GM23338 (cell line): Measurements from ENCODE around the gene AGBL4.

Source experiments
- CREB1 ChIP-seq: fragments of 250-450 bp; sonication (Bioruptor Pico); IDR thresholded peaks from 2 replicates; pipeline ENCODE4 v1.5.0; 2020; ENCODE audit warnings: low read depth, mild to moderate bottlenecking, moderate library complexity
- EZH2 ChIP-seq: fragments of 200-600 bp; sonication (generic); IDR thresholded peaks from one replicate; pipeline ENCODE4 v1.8.0; 2017; ENCODE audit warnings: antibody characterized with exemption, mild to moderate bottlenecking, low read depth; ENCODE audit not compliant: unreplicated experiment
- EZH2phosphoT487 ChIP-seq: fragments of 200-600 bp; sonication (generic); IDR thresholded peaks from one replicate; pipeline ENCODE4 v1.8.1; 2018; ENCODE audit warnings: antibody characterized with exemption; ENCODE audit not compliant: unreplicated experiment
- JUNB ChIP-seq: IDR thresholded peaks from one replicate; pipeline ENCODE4 v1.6.1; 2016; ENCODE audit warnings: antibody characterized with exemption; ENCODE audit not compliant: unreplicated experiment
- POLR2AphosphoS5 ChIP-seq: IDR thresholded peaks from 2 replicates; pipeline ENCODE4 v1.6.1; 2016; ENCODE audit warnings: antibody characterized with exemption, low read depth
- STAT1 ChIP-seq: IDR thresholded peaks from one replicate; pipeline ENCODE4 v1.6.1; 2016; ENCODE audit warnings: antibody characterized with exemption; ENCODE audit not compliant: unreplicated experiment
- ZNF114 ChIP-seq: fragments of 250-450 bp; sonication (Bioruptor Pico); IDR thresholded peaks from 2 replicates; pipeline ENCODE4 v1.5.0; 2020; ENCODE audit warnings: mild to moderate bottlenecking, moderate library complexity
- ZNF331 ChIP-seq: fragments of 250-450 bp; sonication (Bioruptor Pico); IDR thresholded peaks from 2 replicates; pipeline ENCODE4 v1.5.0; 2020; ENCODE audit warnings: low read depth, mild to moderate bottlenecking, moderate library complexity
- TF ChIP-seq, protein P1 (sequence below): fragments of 250-450 bp; sonication (Bioruptor Pico); IDR thresholded peaks from 2 replicates; pipeline ENCODE4 v1.5.0; 2020; ENCODE audit warnings: mild to moderate bottlenecking, moderate library complexity
- TF ChIP-seq, protein P2 (sequence below), 2 experiments: fragments of 200-600 bp in 1 of 2; sonication (generic) in 1 of 2; conservative IDR thresholded peaks; 2 replicates each; pipeline versions ENCODE4 v1.5.1 to v1.6.1; 2016 to 2017; ENCODE audit warnings: antibody characterized with exemption in 2 of 2, low read depth in 2 of 2, mild to moderate bottlenecking in 2 of 2, moderate library complexity in 1 of 2
- TF ChIP-seq, protein P3 (sequence below): IDR thresholded peaks from one replicate; pipeline ENCODE4 v1.6.1; 2018; ENCODE audit warnings: antibody characterized with exemption; ENCODE audit not compliant: unreplicated experiment
- TF ChIP-seq, protein P4 (sequence below): IDR thresholded peaks from 2 replicates; pipeline ENCODE4 v1.6.1; 2016; ENCODE audit warnings: antibody characterized with exemption

DNA sequence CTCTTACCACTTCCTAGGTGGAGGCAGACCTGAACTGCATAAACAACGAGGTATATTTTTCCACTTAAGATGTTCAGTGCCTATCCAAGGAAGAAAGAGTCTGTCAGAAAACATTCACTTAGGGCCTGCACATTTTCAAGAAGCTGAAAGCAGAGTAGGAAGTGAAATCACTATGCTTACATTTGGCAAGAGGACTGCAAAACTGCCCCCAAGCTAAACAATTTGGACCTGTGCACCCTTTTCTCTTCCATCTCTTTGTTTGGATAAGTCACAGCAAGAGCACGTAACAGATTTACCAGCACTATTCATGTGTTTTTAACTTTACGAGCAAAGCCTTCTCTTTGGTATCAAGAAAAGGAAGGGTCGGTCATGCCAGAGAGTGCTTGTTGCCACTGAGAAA lies 1233.9 kb downstream of the AGBL4 start:
- TF ChIP-seq, protein P1, sequence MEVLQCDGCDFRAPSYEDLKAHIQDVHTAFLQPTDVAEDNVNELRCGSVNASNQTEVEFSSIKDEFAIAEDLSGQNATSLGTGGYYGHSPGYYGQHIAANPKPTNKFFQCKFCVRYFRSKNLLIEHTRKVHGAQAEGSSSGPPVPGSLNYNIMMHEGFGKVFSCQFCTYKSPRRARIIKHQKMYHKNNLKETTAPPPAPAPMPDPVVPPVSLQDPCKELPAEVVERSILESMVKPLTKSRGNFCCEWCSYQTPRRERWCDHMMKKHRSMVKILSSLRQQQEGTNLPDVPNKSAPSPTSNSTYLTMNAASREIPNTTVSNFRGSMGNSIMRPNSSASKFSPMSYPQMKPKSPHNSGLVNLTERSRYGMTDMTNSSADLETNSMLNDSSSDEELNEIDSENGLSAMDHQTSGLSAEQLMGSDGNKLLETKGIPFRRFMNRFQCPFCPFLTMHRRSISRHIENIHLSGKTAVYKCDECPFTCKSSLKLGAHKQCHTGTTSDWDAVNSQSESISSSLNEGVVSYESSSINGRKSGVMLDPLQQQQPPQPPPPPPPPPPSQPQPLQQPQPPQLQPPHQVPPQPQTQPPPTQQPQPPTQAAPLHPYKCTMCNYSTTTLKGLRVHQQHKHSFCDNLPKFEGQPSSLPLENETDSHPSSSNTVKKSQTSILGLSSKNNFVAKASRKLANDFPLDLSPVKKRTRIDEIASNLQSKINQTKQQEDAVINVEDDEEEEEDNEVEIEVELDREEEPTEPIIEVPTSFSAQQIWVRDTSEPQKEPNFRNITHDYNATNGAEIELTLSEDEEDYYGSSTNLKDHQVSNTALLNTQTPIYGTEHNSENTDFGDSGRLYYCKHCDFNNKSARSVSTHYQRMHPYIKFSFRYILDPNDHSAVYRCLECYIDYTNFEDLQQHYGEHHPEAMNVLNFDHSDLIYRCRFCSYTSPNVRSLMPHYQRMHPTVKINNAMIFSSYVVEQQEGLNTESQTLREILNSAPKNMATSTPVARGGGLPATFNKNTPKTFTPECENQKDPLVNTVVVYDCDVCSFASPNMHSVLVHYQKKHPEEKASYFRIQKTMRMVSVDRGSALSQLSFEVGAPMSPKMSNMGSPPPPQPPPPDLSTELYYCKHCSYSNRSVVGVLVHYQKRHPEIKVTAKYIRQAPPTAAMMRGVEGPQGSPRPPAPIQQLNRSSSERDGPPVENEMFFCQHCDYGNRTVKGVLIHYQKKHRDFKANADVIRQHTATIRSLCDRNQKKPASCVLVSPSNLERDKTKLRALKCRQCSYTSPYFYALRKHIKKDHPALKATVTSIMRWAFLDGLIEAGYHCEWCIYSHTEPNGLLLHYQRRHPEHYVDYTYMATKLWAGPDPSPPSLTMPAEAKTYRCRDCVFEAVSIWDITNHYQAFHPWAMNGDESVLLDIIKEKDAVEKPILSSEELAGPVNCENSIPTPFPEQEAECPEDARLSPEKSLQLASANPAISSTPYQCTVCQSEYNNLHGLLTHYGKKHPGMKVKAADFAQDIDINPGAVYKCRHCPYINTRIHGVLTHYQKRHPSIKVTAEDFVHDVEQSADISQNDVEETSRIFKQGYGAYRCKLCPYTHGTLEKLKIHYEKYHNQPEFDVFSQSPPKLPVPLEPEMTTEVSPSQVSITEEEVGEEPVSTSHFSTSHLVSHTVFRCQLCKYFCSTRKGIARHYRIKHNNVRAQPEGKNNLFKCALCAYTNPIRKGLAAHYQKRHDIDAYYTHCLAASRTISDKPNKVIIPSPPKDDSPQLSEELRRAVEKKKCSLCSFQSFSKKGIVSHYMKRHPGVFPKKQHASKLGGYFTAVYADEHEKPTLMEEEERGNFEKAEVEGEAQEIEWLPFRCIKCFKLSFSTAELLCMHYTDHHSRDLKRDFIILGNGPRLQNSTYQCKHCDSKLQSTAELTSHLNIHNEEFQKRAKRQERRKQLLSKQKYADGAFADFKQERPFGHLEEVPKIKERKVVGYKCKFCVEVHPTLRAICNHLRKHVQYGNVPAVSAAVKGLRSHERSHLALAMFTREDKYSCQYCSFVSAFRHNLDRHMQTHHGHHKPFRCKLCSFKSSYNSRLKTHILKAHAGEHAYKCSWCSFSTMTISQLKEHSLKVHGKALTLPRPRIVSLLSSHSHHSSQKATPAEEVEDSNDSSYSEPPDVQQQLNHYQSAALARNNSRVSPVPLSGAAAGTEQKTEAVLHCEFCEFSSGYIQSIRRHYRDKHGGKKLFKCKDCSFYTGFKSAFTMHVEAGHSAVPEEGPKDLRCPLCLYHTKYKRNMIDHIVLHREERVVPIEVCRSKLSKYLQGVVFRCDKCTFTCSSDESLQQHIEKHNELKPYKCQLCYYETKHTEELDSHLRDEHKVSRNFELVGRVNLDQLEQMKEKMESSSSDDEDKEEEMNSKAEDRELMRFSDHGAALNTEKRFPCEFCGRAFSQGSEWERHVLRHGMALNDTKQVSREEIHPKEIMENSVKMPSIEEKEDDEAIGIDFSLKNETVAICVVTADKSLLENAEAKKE (CRISPR knock-in tag), result no peak
- TF ChIP-seq, protein P2, sequence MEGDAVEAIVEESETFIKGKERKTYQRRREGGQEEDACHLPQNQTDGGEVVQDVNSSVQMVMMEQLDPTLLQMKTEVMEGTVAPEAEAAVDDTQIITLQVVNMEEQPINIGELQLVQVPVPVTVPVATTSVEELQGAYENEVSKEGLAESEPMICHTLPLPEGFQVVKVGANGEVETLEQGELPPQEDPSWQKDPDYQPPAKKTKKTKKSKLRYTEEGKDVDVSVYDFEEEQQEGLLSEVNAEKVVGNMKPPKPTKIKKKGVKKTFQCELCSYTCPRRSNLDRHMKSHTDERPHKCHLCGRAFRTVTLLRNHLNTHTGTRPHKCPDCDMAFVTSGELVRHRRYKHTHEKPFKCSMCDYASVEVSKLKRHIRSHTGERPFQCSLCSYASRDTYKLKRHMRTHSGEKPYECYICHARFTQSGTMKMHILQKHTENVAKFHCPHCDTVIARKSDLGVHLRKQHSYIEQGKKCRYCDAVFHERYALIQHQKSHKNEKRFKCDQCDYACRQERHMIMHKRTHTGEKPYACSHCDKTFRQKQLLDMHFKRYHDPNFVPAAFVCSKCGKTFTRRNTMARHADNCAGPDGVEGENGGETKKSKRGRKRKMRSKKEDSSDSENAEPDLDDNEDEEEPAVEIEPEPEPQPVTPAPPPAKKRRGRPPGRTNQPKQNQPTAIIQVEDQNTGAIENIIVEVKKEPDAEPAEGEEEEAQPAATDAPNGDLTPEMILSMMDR (conservative IDR thresholded peaks at IDR 0.05; ENCODE audit: low read depth in 2 of 2), result no peak
- TF ChIP-seq, protein P3, sequence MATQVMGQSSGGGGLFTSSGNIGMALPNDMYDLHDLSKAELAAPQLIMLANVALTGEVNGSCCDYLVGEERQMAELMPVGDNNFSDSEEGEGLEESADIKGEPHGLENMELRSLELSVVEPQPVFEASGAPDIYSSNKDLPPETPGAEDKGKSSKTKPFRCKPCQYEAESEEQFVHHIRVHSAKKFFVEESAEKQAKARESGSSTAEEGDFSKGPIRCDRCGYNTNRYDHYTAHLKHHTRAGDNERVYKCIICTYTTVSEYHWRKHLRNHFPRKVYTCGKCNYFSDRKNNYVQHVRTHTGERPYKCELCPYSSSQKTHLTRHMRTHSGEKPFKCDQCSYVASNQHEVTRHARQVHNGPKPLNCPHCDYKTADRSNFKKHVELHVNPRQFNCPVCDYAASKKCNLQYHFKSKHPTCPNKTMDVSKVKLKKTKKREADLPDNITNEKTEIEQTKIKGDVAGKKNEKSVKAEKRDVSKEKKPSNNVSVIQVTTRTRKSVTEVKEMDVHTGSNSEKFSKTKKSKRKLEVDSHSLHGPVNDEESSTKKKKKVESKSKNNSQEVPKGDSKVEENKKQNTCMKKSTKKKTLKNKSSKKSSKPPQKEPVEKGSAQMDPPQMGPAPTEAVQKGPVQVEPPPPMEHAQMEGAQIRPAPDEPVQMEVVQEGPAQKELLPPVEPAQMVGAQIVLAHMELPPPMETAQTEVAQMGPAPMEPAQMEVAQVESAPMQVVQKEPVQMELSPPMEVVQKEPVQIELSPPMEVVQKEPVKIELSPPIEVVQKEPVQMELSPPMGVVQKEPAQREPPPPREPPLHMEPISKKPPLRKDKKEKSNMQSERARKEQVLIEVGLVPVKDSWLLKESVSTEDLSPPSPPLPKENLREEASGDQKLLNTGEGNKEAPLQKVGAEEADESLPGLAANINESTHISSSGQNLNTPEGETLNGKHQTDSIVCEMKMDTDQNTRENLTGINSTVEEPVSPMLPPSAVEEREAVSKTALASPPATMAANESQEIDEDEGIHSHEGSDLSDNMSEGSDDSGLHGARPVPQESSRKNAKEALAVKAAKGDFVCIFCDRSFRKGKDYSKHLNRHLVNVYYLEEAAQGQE, result no peak
- TF ChIP-seq POLR2AphosphoS5 (no peak), EZH2 (no peak), STAT1 (no peak), JUNB (no peak), EZH2phosphoT487 (no peak), ZNF331 (CRISPR knock-in tag) (no peak), ZNF114 (no peak), CREB1 (no peak)
- TF ChIP-seq, protein P4, sequence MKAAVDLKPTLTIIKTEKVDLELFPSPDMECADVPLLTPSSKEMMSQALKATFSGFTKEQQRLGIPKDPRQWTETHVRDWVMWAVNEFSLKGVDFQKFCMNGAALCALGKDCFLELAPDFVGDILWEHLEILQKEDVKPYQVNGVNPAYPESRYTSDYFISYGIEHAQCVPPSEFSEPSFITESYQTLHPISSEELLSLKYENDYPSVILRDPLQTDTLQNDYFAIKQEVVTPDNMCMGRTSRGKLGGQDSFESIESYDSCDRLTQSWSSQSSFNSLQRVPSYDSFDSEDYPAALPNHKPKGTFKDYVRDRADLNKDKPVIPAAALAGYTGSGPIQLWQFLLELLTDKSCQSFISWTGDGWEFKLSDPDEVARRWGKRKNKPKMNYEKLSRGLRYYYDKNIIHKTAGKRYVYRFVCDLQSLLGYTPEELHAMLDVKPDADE, result no peak
